HG03460 (cell line): ENCODE data around the gene DNAJB8.

Experiments used
- ATAC-seq: cut with Tn5 transposase; IDR thresholded peaks from one replicate; pipeline ENCODE4 v1.9.1; 2021; ENCODE audit not compliant: unreplicated experiment

Gene DNAJB8

GRCh38 chr3:128494367-128494650 lies 27.6 kb upstream of the DNAJB8 start:
- no peak for ATAC-seq

- no peak for ATAC-seq
Observed at GRCh38 chr3:128493570-128494366, 27.1 kb upstream of the DNAJB8 start.

- ATAC-seq = no peak
Observed at GRCh38 chr3:128492671-128493569, 26.2 kb upstream of the DNAJB8 start, which contains the start of gene GATA2. Gene GATA2, minus strand, starts transcription at chr3:128493201. Its CDS starts 6,170 bp downstream, at chr3:128487031.

GRCh38 chr3:128491941-128492670 lies 25.4 kb upstream of the DNAJB8 start:
- no peak for ATAC-seq

GRCh38 chr3:128491691-128491940 lies 24.9 kb upstream of the DNAJB8 start:
- no peak for ATAC-seq

- ATAC-seq = no peak
Observed at GRCh38 chr3:128490915-128491690, 24.4 kb upstream of the DNAJB8 start.

- no peak for ATAC-seq
Observed at GRCh38 chr3:128490650-128490914, 23.9 kb upstream of the DNAJB8 start.

GRCh38 chr3:128489927-128490649 lies 23.4 kb upstream of the DNAJB8 start:
- ATAC-seq = no peak

- no peak for ATAC-seq
Observed at GRCh38 chr3:128489674-128489926, 22.9 kb upstream of the DNAJB8 start.

GRCh38 chr3:128488991-128489673 lies 22.4 kb upstream of the DNAJB8 start:
- no peak for ATAC-seq

GRCh38 chr3:128488636-128488990 lies 21.9 kb upstream of the DNAJB8 start:
- no peak for ATAC-seq

- ATAC-seq = no peak
Observed at GRCh38 chr3:128487813-128488635, 21.3 kb upstream of the DNAJB8 start.

- ATAC-seq = no peak
Observed at GRCh38 chr3:128487538-128487812, 20.8 kb upstream of the DNAJB8 start.

- ATAC-seq = no peak
Observed at GRCh38 chr3:128486681-128487537, 20.2 kb upstream of the DNAJB8 start.

GRCh38 chr3:128486205-128486628 lies 19.5 kb upstream of the DNAJB8 start:
- no peak for ATAC-seq

- ATAC-seq = no peak
Observed at GRCh38 chr3:128485282-128486204, 18.9 kb upstream of the DNAJB8 start.

GRCh38 chr3:128484404-128485281 lies 18.0 kb upstream of the DNAJB8 start:
- no peak for ATAC-seq
